HepG2 (cell line): ENCODE measurements around the gene SFT2D2. TPM values are rescaled to one million over a fixed set of nuclear protein-coding genes. Genes with fewer than 3 reads are reported as not detected.
A peak's percentile ranks its signal among the peaks of the same experiment; 100 is the strongest.

Experiments used
- BRF2 ChIP-seq: sonication (generic); formaldehyde crosslinking; IDR thresholded peaks from 2 replicates; pipeline ENCODE4 v1.8.1; 2022; ENCODE audit warnings: mild to moderate bottlenecking, missing genetic modification reagents
- CBX1 ChIP-seq: IDR thresholded peaks from one replicate; pipeline ENCODE4 v1.6.1; 2016; ENCODE audit warnings: antibody characterized with exemption, low read depth
- HDAC1 ChIP-seq: sonication (generic); formaldehyde crosslinking; IDR thresholded peaks from 2 replicates; pipeline ENCODE4 v1.5.1; 2020; ENCODE audit warnings: mild to moderate bottlenecking, missing genetic modification reagents
- HDAC6 ChIP-seq: fragments of 200-600 bp; sonication (generic); IDR thresholded peaks from 2 replicates; pipeline ENCODE4 v1.7.0; 2017; ENCODE audit warnings: mild to moderate bottlenecking, antibody characterized with exemption, low read length, low read depth
- MNT ChIP-seq: fragments of 450-650 bp; IDR thresholded peaks from 2 replicates; pipeline ENCODE4 v1.6.1; 2016
- PRMT3 ChIP-seq: sonication (generic); formaldehyde crosslinking; IDR thresholded peaks from 2 replicates; pipeline ENCODE4 v1.8.1; 2022; ENCODE audit warnings: low read depth, mild to moderate bottlenecking, moderate library complexity, missing genetic modification reagents, borderline replicate concordance
- ZFAT ChIP-seq: sonication (generic); formaldehyde crosslinking; conservative IDR thresholded peaks from 2 replicates; pipeline ENCODE4 v1.8.1; 2023; ENCODE audit warnings: missing genetic modification reagents, inconsistent platforms
- ZNF225 ChIP-seq: sonication (generic); formaldehyde crosslinking; IDR thresholded peaks from 2 replicates; pipeline ENCODE4 v1.4.0; 2020; ENCODE audit warnings: mild to moderate bottlenecking, missing genetic modification reagents
- ZNF484 ChIP-seq: sonication (generic); formaldehyde crosslinking; IDR thresholded peaks from 2 replicates; pipeline ENCODE4 v1.5.1; 2020; ENCODE audit warnings: mild to moderate bottlenecking, low read depth, missing genetic modification reagents, borderline replicate concordance
- ZNF546 ChIP-seq: sonication (generic); formaldehyde crosslinking; conservative IDR thresholded peaks from 2 replicates; pipeline ENCODE4 v1.8.1; 2023; ENCODE audit warnings: mild to moderate bottlenecking, missing genetic modification reagents
- ZNF678 ChIP-seq: sonication (generic); formaldehyde crosslinking; IDR thresholded peaks from 2 replicates; pipeline ENCODE4 v1.4.0; 2020; ENCODE audit warnings: mild to moderate bottlenecking, missing genetic modification reagents
- ZSCAN21 ChIP-seq: sonication (generic); formaldehyde crosslinking; IDR thresholded peaks from 2 replicates; pipeline ENCODE4 v1.8.0; 2022; ENCODE audit warnings: mild to moderate bottlenecking, missing genetic modification reagents, moderate library complexity, borderline replicate concordance
- polyA plus RNA-seq, 8 experiments: library from polyadenylated mRNA; depleted of rRNA in 3 of 8; stranded (reverse) in 7 of 8; unstranded in 1 of 8; fragments of >200 nt; fragmentation: Illumina TruSeq in 4 of 8; extraction: Trizol in 4 of 8; gene quantifications; 2 replicates each; pipeline versions ENCODE4 v1.2.1 to v1.2.3, GENCODE V29; 2011 to 2016; ENCODE audit warnings: low read depth in 4 of 8, missing spikeins in 1 of 8, mixed read lengths in 1 of 8; ENCODE audit not compliant: insufficient read depth in 1 of 8
- total RNA-seq, 5 experiments: library from RNA; depleted of rRNA; stranded (reverse); fragments of >200 nt; fragmentation: Illumina TruSeq; extraction: Trizol; gene quantifications; 2 replicates each; pipeline ENCODE4 v1.2.3, GENCODE V29; 2016; ENCODE audit warnings: low read depth in 1 of 5
- TF ChIP-seq, protein P1 (sequence below): sonication (generic); formaldehyde crosslinking; IDR thresholded peaks from 2 replicates; pipeline ENCODE4 v1.5.1; 2020; ENCODE audit warnings: mild to moderate bottlenecking, missing genetic modification reagents, moderate library complexity
- TF ChIP-seq, protein P2 (sequence below): sonication (generic); formaldehyde crosslinking; IDR thresholded peaks from 2 replicates; pipeline ENCODE4 v1.5.1; 2020; ENCODE audit warnings: missing genetic modification reagents, mild to moderate bottlenecking, borderline replicate concordance
- TF ChIP-seq, protein P3 (sequence below): sonication (generic); formaldehyde crosslinking; IDR thresholded peaks from 2 replicates; pipeline ENCODE4 v1.5.1; 2020; ENCODE audit warnings: missing genetic modification reagents, mild to moderate bottlenecking, borderline replicate concordance
- TF ChIP-seq, protein P4 (sequence below), 2 experiments: sonication (generic) in 1 of 2; formaldehyde crosslinking in 1 of 2; IDR thresholded peaks; 2 replicates each; pipeline versions ENCODE4 v1.4.0 to v1.6.1; 2018 to 2020; ENCODE audit warnings: missing genetic modification reagents in 2 of 2, borderline replicate concordance in 1 of 2, low read depth in 1 of 2, mild to moderate bottlenecking in 1 of 2, missing biosample characterization in 1 of 2
- TF ChIP-seq, protein P5 (sequence below): IDR thresholded peaks from 2 replicates; pipeline ENCODE4 v1.6.1; 2016; ENCODE audit warnings: low read depth, control low read depth

SFT2D2 gene
- total and polyA plus RNA-seq, 2 of the 13 experiments (the other 11 are each of a cell fraction or from before 2014, with no cell fraction given) = 10.0 to 28.8 TPM

DNA sequence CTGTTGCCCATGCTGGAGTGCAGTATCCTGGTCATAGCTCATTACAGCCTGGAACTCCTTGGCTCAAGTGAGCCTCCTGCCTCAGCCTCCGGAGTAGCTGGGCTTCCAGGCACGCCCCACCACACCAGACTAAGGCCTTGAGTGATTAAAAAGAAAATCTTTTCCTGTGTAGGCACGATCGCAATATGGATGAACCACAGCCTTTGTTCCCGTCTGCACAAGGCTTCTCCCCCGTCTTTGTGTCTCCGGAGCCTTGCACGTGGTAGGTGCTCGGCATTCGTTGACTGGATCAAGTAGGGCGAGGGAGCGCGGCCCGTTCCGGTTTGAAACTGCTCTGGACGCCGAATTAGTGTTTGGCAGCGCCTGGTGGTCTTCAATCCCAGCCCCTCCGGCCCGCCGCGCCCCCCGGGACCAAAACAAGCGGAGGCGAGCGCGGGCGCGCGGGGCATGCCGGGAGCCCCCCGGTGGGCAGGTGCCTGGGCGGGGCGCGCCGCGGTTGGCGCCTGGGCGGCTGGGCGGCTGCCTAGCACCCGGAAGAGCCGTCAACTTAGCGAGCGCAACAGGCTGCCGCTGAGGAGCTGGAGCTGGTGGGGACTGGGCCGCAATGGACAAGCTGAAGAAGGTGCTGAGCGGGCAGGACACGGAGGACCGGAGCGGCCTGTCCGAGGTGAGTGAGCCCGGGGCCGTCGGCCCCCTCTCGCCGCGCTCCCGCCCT lies at the start of gene SFT2D2 (continued):
- TF ChIP-seq MNT (peak; percentile 30; the same call in 1 of the 2 replicates), HDAC6 (no peak), ZSCAN21 (CRISPR knock-in tag) (peak; percentile 91), ZNF484 (CRISPR knock-in tag) (peak; percentile 59; the same call in 1 of the 2 replicates), ZFAT (no peak; the same call in 1 of the 2 replicates), ZNF546 (CRISPR knock-in tag) (peak; percentile 83), BRF2 (CRISPR knock-in tag) (peak; percentile 60; the same call in 1 of the 2 replicates), CBX1 (peak; percentile 31), ZNF678 (CRISPR knock-in tag) (peak; percentile 76; the same call in 1 of the 2 replicates), HDAC1 (CRISPR knock-in tag) (no peak; the same call in 1 of the 2 replicates), ZNF225 (CRISPR knock-in tag) (peak; percentile 74; the same call in 1 of the 2 replicates), PRMT3 (peak; percentile 91; the same call in 1 of the 2 replicates)
- TF ChIP-seq, protein P1, sequence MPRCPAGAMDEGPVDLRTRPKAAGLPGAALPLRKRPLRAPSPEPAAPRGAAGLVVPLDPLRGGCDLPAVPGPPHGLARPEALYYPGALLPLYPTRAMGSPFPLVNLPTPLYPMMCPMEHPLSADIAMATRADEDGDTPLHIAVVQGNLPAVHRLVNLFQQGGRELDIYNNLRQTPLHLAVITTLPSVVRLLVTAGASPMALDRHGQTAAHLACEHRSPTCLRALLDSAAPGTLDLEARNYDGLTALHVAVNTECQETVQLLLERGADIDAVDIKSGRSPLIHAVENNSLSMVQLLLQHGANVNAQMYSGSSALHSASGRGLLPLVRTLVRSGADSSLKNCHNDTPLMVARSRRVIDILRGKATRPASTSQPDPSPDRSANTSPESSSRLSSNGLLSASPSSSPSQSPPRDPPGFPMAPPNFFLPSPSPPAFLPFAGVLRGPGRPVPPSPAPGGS (CRISPR knock-in tag) = peak; percentile 87
- TF ChIP-seq, protein P2, sequence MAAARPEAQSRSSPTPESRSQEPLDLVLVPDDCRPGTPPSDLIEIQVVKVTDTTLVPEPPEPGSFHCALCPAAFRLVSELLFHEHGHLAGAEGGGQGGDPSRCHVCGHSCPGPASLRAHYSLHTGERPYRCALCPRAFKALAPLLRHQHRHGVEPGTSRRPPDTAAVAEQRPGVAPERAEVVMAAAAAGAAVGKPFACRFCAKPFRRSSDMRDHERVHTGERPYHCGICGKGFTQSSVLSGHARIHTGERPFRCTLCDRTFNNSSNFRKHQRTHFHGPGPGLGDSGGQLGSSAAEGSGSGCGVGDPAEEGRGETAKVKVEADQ = peak; percentile 84; the same call in 1 of the 2 replicates
- TF ChIP-seq, protein P3, sequence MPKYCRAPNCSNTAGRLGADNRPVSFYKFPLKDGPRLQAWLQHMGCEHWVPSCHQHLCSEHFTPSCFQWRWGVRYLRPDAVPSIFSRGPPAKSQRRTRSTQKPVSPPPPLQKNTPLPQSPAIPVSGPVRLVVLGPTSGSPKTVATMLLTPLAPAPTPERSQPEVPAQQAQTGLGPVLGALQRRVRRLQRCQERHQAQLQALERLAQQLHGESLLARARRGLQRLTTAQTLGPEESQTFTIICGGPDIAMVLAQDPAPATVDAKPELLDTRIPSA (CRISPR knock-in tag) = peak; percentile 24; the same call in 1 of the 2 replicates
- TF ChIP-seq, protein P4, sequence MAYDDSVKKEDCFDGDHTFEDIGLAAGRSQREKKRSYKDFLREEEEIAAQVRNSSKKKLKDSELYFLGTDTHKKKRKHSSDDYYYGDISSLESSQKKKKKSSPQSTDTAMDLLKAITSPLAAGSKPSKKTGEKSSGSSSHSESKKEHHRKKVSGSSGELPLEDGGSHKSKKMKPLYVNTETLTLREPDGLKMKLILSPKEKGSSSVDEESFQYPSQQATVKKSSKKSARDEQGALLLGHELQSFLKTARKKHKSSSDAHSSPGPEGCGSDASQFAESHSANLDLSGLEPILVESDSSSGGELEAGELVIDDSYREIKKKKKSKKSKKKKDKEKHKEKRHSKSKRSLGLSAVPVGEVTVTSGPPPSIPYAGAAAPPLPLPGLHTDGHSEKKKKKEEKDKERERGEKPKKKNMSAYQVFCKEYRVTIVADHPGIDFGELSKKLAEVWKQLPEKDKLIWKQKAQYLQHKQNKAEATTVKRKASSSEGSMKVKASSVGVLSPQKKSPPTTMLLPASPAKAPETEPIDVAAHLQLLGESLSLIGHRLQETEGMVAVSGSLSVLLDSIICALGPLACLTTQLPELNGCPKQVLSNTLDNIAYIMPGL (CRISPR knock-in tag; IDR thresholded peaks at IDR 0.05; ENCODE audit: borderline replicate concordance in 1 of 2, low read depth in 1 of 2) = peak; percentile 63 to 70
- TF ChIP-seq, protein P5, sequence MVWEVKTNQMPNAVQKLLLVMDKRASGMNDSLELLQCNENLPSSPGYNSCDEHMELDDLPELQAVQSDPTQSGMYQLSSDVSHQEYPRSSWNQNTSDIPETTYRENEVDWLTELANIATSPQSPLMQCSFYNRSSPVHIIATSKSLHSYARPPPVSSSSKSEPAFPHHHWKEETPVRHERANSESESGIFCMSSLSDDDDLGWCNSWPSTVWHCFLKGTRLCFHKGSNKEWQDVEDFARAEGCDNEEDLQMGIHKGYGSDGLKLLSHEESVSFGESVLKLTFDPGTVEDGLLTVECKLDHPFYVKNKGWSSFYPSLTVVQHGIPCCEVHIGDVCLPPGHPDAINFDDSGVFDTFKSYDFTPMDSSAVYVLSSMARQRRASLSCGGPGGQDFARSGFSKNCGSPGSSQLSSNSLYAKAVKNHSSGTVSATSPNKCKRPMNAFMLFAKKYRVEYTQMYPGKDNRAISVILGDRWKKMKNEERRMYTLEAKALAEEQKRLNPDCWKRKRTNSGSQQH (CRISPR knock-in tag) = 0 out of 2 replicates have a peak, but pooled peaks have one; percentile 21
